Activated B cell treated with CpG ODN at 0.5 μM for 24 hours (primary cell): ENCODE results near the gene NRCAM. TPM values are rescaled to one million over a fixed set of nuclear protein-coding genes. Genes with fewer than 3 reads are reported as not detected.

ENCODE experiments used
- ATAC-seq: fragments of 200-7000 bp; cut with Tn5 transposase; one replicate; pipeline ENCODE4 v1.10.0; 2021; ENCODE audit warnings: low read depth, mild to moderate bottlenecking, moderate library complexity
- CTCF ChIA-PET: fragments of 350-600 bp; sonication (Branson Sonifier 250); formaldehyde crosslinking; loops from one replicate; lab custom pipeline; 2021; ENCODE audit warnings: antibody characterized with exemption; lab: Charles Lee
- POLR2A ChIA-PET: fragments of 350-600 bp; sonication (Branson Sonifier 250); formaldehyde crosslinking; loops from one replicate; lab custom pipeline; 2021; ENCODE audit warnings: antibody characterized with exemption; lab: Charles Lee
- DNase-seq: peaks from one replicate; pipeline ENCODE4 v3.0.0; 2022
- H3K27ac Mint-ChIP-seq: one replicate; pipeline ENCODE4 v1.8.0; 2020; ENCODE audit warnings: mixed read lengths
- H3K27me3 Mint-ChIP-seq: one replicate; pipeline ENCODE4 v1.8.0; 2021; ENCODE audit warnings: mixed read lengths
- H3K36me3 Mint-ChIP-seq: one replicate; pipeline ENCODE4 v1.8.0; 2021; ENCODE audit warnings: low read depth, mixed read lengths
- H3K4me1 Mint-ChIP-seq: one replicate; pipeline ENCODE4 v1.8.0; 2021; ENCODE audit warnings: mixed read lengths
- H3K4me3 Mint-ChIP-seq: one replicate; pipeline ENCODE4 v1.8.0; 2020; ENCODE audit warnings: mild to moderate bottlenecking, mixed read lengths
- H3K9me3 Mint-ChIP-seq: one replicate; pipeline ENCODE4 v1.8.0; 2020; ENCODE audit warnings: mixed read lengths
- intact Hi-C: fragments of 100-400 bp; cut with micrococcal nuclease; formaldehyde crosslinking; loops from one replicate; pipeline ENCODE4 v1.15.1; 2024
- total RNA-seq: library from RNA; stranded (reverse); gene quantifications from 2 replicates; pipeline ENCODE4 v1.2.3, GENCODE V29; 2022
- TF ChIP-seq, protein P1 (sequence below): fragments of 200-600 bp; IDR thresholded peaks from one replicate; pipeline ENCODE4 v1.8.0; 2022; ENCODE audit warnings: antibody characterized with exemption, mild to moderate bottlenecking

NRCAM gene
- total RNA-seq, 1 donor from 2014 or later: 2.2 TPM

DNA sequence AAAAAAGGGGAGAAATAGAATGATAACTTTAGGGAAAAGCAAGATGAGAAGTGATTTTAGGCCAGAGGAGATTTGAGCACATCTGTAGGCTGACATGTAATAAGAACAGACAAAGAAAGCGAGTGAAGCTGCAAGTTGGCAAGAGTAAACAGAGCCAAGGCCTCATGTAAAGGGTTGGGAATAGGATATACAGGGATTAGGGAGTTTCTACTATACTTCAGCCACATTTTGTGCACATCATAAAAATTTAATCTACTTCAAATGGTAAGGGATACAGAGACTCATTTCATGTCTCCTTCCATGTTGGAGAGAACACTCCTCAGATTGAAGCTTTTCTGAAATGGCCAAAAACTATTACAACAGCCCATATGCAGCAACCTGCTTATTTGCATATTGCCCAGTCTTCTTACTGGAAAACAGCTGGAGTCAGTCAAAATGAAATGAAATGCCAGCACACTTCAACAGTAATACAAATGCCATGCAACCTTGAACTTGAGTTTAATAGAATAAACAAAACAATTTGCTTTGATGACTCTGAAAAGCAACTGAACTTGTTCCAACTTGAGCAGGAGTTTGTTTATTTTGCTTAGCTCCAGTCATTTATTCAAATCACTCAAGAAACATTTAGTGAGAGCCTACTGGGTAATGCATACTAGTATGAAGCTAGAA is 49.9 kb downstream of the NRCAM start:
- POLR2A ChIA-PET: no interaction called here
- Mint-ChIP-seq H3K27ac (no peak overlapping the region), H3K4me1 (peaks cover 4% of the 10 kb centered on the region), H3K4me3 (no peak overlapping the region), H3K27me3 (no peaks in the 10 kb centered on the region), H3K36me3 (no peaks in the 10 kb centered on the region), H3K9me3 (no peaks in the 10 kb centered on the region)
- DNase-seq (no peak), ATAC-seq (no peak)
- TF ChIP-seq, protein P1, sequence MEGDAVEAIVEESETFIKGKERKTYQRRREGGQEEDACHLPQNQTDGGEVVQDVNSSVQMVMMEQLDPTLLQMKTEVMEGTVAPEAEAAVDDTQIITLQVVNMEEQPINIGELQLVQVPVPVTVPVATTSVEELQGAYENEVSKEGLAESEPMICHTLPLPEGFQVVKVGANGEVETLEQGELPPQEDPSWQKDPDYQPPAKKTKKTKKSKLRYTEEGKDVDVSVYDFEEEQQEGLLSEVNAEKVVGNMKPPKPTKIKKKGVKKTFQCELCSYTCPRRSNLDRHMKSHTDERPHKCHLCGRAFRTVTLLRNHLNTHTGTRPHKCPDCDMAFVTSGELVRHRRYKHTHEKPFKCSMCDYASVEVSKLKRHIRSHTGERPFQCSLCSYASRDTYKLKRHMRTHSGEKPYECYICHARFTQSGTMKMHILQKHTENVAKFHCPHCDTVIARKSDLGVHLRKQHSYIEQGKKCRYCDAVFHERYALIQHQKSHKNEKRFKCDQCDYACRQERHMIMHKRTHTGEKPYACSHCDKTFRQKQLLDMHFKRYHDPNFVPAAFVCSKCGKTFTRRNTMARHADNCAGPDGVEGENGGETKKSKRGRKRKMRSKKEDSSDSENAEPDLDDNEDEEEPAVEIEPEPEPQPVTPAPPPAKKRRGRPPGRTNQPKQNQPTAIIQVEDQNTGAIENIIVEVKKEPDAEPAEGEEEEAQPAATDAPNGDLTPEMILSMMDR: no peak
- intact Hi-C loops: no loop called here
- CTCF ChIA-PET: interaction anchor here (0.6 kb wide), 1 partner anchor 52 kb away, joined by 3 read pairs; no protein-coding TSS in a partner anchor

DNA sequence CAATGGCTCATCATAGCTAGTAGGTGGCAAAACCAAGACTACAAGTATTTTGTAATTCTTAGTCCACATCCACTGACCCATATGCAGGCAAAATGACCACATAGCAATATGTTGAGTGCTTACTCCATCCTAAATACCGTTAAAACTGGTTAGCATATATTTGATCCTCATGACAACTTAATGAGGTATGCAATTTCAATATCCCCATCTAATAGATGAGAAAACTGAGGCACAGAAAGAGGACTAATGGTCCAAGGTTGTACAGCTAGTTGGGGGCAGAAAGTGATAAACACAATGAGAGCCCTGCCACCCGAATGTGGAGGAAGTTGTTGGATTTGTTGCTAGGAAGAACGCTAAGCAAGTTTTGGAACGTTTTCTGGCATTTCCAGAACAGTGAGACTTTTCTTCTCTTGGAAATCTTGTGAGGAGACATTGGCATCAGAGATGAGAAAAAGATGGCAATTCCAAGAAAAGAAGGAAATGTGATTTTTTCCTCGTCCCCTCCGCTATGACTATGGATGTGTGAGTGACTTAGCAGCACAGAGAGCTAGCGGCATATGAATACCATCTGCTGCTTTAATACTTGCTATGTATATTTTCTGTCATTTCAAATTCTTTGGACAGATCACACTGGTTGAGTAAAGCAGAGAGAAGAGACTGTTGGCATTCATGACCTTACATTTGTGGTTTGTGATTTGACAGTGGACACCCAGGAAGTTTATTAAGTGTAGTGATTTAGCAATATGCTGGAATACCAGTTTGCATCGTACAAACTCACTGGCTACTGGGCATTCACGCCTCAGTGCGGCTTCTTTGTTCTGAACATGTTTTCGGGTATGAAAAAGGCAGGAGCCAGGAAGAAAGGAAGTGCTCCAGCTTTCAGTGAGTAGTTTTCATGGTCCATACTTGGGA is 51.5 kb downstream of the NRCAM start:
- Mint-ChIP-seq H3K4me3 (no peak overlapping the region), H3K27me3 (no peaks in the 10 kb centered on the region), H3K27ac (no peak overlapping the region), H3K36me3 (no peaks in the 10 kb centered on the region), H3K4me1 (peaks cover 4% of the 10 kb centered on the region), H3K9me3 (no peaks in the 10 kb centered on the region)
- POLR2A ChIA-PET: no interaction called here
- TF ChIP-seq, protein P1: no peak
- CTCF ChIA-PET: no interaction called here
- ATAC-seq (no peak), DNase-seq (no peak)
- intact Hi-C loops: no loop called here

DNA sequence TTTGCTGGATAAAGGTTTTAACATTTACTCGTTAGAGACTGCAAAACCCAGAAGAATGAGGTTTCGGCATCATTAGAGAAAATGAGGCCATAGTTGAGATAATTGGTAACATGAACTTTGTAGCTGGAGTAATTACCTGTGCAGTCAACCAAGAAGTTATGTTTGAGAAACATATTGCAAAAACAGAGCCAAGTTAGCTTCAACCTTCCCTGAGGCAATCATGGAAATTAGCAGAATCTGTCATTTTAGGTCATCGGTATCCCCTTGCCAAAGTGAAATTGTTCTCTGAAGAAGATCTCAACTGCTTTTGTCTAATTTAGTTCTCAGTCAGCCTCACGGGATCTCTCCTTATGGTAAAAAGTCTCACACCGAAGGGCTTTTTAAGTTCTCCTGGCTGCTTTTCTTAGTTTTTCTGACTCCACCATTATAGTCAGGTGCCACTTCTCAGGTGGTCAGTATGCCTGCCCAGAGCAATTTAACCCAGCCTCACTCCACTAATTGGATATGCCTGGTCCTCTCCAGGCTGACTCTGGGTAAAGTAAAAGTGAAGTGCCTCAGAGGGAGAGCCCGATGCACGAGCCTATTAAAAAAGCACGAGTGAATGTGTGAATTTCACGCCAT is 52.5 kb downstream of the NRCAM start:
- intact Hi-C loops: no loop called here
- ChIA-PET POLR2A (no interaction called here), CTCF (no interaction called here)
- Mint-ChIP-seq H3K4me3 (no peak overlapping the region), H3K4me1 (peaks cover 4% of the 10 kb centered on the region), H3K36me3 (no peaks in the 10 kb centered on the region), H3K9me3 (no peaks in the 10 kb centered on the region), H3K27me3 (no peaks in the 10 kb centered on the region), H3K27ac (no peak overlapping the region)
- ATAC-seq (no peak), DNase-seq (no peak)
- TF ChIP-seq, protein P1: no peak

DNA sequence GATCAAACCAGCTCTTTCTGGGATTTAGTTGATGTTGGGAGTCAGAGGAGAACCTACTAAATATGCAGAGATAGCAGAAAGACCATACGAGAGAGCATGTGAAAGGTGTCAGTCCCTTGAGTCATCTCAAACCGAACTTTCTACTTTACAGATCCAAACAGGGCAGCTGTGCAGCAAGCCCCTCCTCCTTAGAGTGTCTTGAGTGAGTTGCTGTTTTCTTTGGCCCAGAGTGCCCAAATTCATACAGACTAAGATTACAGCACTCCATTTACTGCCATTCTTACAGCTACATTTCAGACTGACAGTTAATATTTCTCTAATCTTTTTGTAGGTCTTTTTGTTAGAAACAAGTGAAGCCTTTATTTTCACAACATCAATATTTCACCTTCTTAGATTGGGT is 53.4 kb downstream of the NRCAM start:
- TF ChIP-seq, protein P1: no peak
- DNase-seq (no peak), ATAC-seq (no peak)
- intact Hi-C loops: no loop called here
- Mint-ChIP-seq H3K9me3 (no peaks in the 10 kb centered on the region), H3K4me1 (peaks cover 4% of the 10 kb centered on the region), H3K36me3 (no peaks in the 10 kb centered on the region), H3K27me3 (peaks cover 6% of the 10 kb centered on the region), H3K27ac (no peak overlapping the region), H3K4me3 (no peak overlapping the region)
- POLR2A ChIA-PET: no interaction called here
- CTCF ChIA-PET: interaction anchor here (0.7 to 0.8 kb wide), 2 partner anchors 19 to 46 kb away, joined by 3 read pairs; no protein-coding TSS in a partner anchor

DNA sequence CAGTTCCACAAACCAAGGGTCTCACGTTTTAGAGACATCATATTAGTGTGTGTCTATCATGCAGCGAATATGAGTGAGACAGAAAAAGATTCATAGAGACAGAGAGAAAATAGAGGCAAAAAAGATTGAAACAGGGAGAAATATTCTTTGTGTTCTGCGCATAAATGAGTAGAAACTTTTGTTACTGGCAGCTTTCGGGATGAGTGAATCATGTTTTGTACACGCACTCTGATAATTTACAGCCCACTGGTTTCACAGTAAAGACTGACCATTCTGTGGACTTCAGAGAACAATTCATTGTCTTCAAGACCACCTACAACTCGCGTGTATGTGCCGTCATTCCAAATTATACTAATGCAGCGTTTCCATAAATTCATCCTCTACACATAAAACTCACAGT is 60.2 kb downstream of the NRCAM start:
- DNase-seq (no peak), ATAC-seq (no peak)
- H3K9me3 Mint-ChIP-seq: no peaks in the 10 kb centered on the region
- H3K27me3 Mint-ChIP-seq: peaks cover 14% of the 10 kb centered on the region
- ChIA-PET CTCF (interaction anchor here (1.6 kb wide), 1 partner anchor 11 kb away, joined by 5 read pairs; no protein-coding TSS in a partner anchor), POLR2A (no interaction called here)
- H3K4me1 Mint-ChIP-seq: no peaks in the 10 kb centered on the region
- H3K36me3 Mint-ChIP-seq: no peaks in the 10 kb centered on the region
- TF ChIP-seq, protein P1: no peak
- intact Hi-C loops: no loop called here
- H3K27ac Mint-ChIP-seq: no peak overlapping the region
- no peak overlapping the region for H3K4me3 Mint-ChIP-seq
